Skeletal muscle tissue (tissue), 4 donors: ENCODE data around the gene NPR3. TPM values are rescaled to one million over a fixed set of nuclear protein-coding genes. Genes with fewer than 3 reads are reported as not detected.

Experiments
- H3K27ac ChIP-seq: one replicate; pipeline ENCODE4 v1.7.0; 2013; ENCODE audit warnings: mild to moderate bottlenecking, low read depth, low read length, inconsistent platforms
- H3K27me3 ChIP-seq, 3 donors: one replicate each; pipeline ENCODE4 v1.7.0; 2013; ENCODE audit warnings: low read length in 3 of 3; ENCODE audit not compliant: control insufficient read depth in 3 of 3, insufficient read depth in 3 of 3
- H3K36me3 ChIP-seq, 3 donors: one replicate each; pipeline ENCODE4 v1.7.0; 2013; ENCODE audit warnings: low read length in 3 of 3; ENCODE audit not compliant: control insufficient read depth in 3 of 3, insufficient read depth in 3 of 3
- H3K4me1 ChIP-seq, 3 donors: one replicate each; pipeline ENCODE4 v1.7.0; 2013; ENCODE audit warnings: low read length in 3 of 3, mild to moderate bottlenecking in 3 of 3; ENCODE audit not compliant: control insufficient read depth in 3 of 3, insufficient read depth in 3 of 3
- H3K4me3 ChIP-seq, 3 donors: one replicate each; pipeline ENCODE4 v1.7.0; 2013; ENCODE audit warnings: low read length in 3 of 3
- H3K9ac ChIP-seq, 3 donors: one replicate each; pipeline ENCODE4 v1.7.0; 2013; ENCODE audit warnings: low read length in 3 of 3, mild to moderate bottlenecking in 3 of 3, moderate library complexity in 2 of 3, low read depth in 1 of 3
- H3K9me3 ChIP-seq, 3 donors: one replicate each; pipeline ENCODE4 v1.7.0; 2013; ENCODE audit warnings: low read length in 3 of 3; ENCODE audit not compliant: control insufficient read depth in 3 of 3
- total RNA-seq: library from RNA; depleted of rRNA; stranded (reverse); fragments of >200 nt; gene quantifications from one replicate; pipeline ENCODE4 v1.2.3, GENCODE V29; 2014
- donor health status: Osteomylitis.

The NPR3 gene
- total RNA-seq, 1 donor from 2014 or later: 9.9 TPM

GRCh38 chr5:32724526-32724925, 13.4 kb downstream of the NPR3 start:
- no peak overlapping the region for H3K4me3 ChIP-seq

GRCh38 chr5:32726086-32726557, 15.0 kb downstream of the NPR3 start:
- no peak overlapping the region for H3K27ac ChIP-seq
- H3K27me3 ChIP-seq: no peaks in the 10 kb centered on the region
- no peaks in the 10 kb centered on the region for H3K9me3 ChIP-seq
- H3K36me3 ChIP-seq: peaks cover 0 to 2% (median 0%) of the 10 kb centered on the region in 3 donors
- H3K4me3 ChIP-seq: no peak overlapping the region
- H3K9ac ChIP-seq: no peak overlapping the region
- no peaks in the 10 kb centered on the region for H3K4me1 ChIP-seq

More at GRCh38 chr5:32724526-32724925, 13.4 kb downstream of the NPR3 start:
- Histone ChIP-seq H3K4me1 (no peaks in the 10 kb centered on the region), H3K27me3 (no peaks in the 10 kb centered on the region), H3K9me3 (no peaks in the 10 kb centered on the region), H3K27ac (no peak overlapping the region), H3K9ac (no peak overlapping the region), H3K36me3 (peaks cover 0 to 2% (median 0%) of the 10 kb centered on the region in 3 donors)

GRCh38 chr5:32729651-32730050, 18.5 kb downstream of the NPR3 start:
- Histone ChIP-seq H3K4me1 (peaks cover 0 to 2% (median 0%) of the 10 kb centered on the region in 3 donors), H3K27me3 (no peaks in the 10 kb centered on the region), H3K4me3 (no peak overlapping the region), H3K27ac (no peak overlapping the region), H3K9me3 (no peaks in the 10 kb centered on the region), H3K9ac (no peak overlapping the region), H3K36me3 (no peaks in the 10 kb centered on the region)

GRCh38 chr5:32733590-32734340, 22.6 kb downstream of the NPR3 start:
- Histone ChIP-seq H3K4me3 (no peak overlapping the region), H3K4me1 (peaks cover 0 to 2% (median 0%) of the 10 kb centered on the region in 3 donors), H3K27me3 (no peaks in the 10 kb centered on the region), H3K36me3 (no peaks in the 10 kb centered on the region), H3K9ac (no peak overlapping the region), H3K9me3 (no peaks in the 10 kb centered on the region), H3K27ac (no peak overlapping the region)

- no peak overlapping the region for H3K27ac ChIP-seq
- peaks cover 0 to 2% (median 0%) of the 10 kb centered on the region in 3 donors for H3K4me1 ChIP-seq
- H3K9me3 ChIP-seq: peaks cover 0 to 2% (median 0%) of the 10 kb centered on the region in 3 donors
- no peak overlapping the region for H3K9ac ChIP-seq
- no peaks in the 10 kb centered on the region for H3K27me3 ChIP-seq
- peaks cover 0 to 2% (median 0%) of the 10 kb centered on the region in 3 donors for H3K36me3 ChIP-seq
- no peak overlapping the region for H3K4me3 ChIP-seq
These were observed 23.8 kb downstream of the NPR3 start for GRCh38 chr5:32734827-32735378.

GRCh38 chr5:32735512-32735911, 24.4 kb downstream of the NPR3 start:
- Histone ChIP-seq H3K9ac (no peak overlapping the region), H3K9me3 (peaks cover 0 to 2% (median 0%) of the 10 kb centered on the region in 3 donors), H3K27ac (no peak overlapping the region), H3K27me3 (no peaks in the 10 kb centered on the region), H3K4me3 (no peak overlapping the region), H3K36me3 (peaks cover 0 to 2% (median 0%) of the 10 kb centered on the region in 3 donors), H3K4me1 (peaks cover 0 to 2% (median 0%) of the 10 kb centered on the region in 3 donors)

GRCh38 chr5:32736842-32737241, 25.7 kb downstream of the NPR3 start:
- Histone ChIP-seq H3K36me3 (peaks cover 0 to 2% (median 0%) of the 10 kb centered on the region in 3 donors), H3K27me3 (no peaks in the 10 kb centered on the region), H3K27ac (no peak overlapping the region), H3K9ac (no peak overlapping the region), H3K9me3 (peaks cover 0 to 2% (median 0%) of the 10 kb centered on the region in 3 donors), H3K4me1 (peaks cover 0 to 2% (median 0%) of the 10 kb centered on the region in 3 donors), H3K4me3 (no peak overlapping the region)

- Histone ChIP-seq H3K27ac (no peak overlapping the region), H3K4me3 (no peak overlapping the region), H3K9ac (no peak overlapping the region), H3K36me3 (peaks cover 0 to 2% (median 0%) of the 10 kb centered on the region in 3 donors), H3K9me3 (peaks cover 0 to 2% (median 0%) of the 10 kb centered on the region in 3 donors), H3K4me1 (peaks cover 0 to 2% (median 0%) of the 10 kb centered on the region in 3 donors), H3K27me3 (no peaks in the 10 kb centered on the region)
These were observed 29.5 kb downstream of the NPR3 start for GRCh38 chr5:32740651-32741050.

- no peak overlapping the region for H3K9ac ChIP-seq
- no peaks in the 10 kb centered on the region for H3K36me3 ChIP-seq
- H3K27me3 ChIP-seq: no peaks in the 10 kb centered on the region
- H3K4me3 ChIP-seq: no peak overlapping the region
- no peak overlapping the region for H3K27ac ChIP-seq
- peaks cover 0 to 2% (median 0%) of the 10 kb centered on the region in 3 donors for H3K4me1 ChIP-seq
- no peaks in the 10 kb centered on the region for H3K9me3 ChIP-seq
These were observed 34.2 kb downstream of the NPR3 start for GRCh38 chr5:32745317-32745716.

GRCh38 chr5:32752411-32752810, 41.3 kb downstream of the NPR3 start:
- H3K4me3 ChIP-seq: no peak overlapping the region
- no peaks in the 10 kb centered on the region for H3K27me3 ChIP-seq
- H3K9me3 ChIP-seq: no peaks in the 10 kb centered on the region
- H3K27ac ChIP-seq: no peak overlapping the region
- no peaks in the 10 kb centered on the region for H3K36me3 ChIP-seq
- no peaks in the 10 kb centered on the region for H3K4me1 ChIP-seq
- no peak overlapping the region for H3K9ac ChIP-seq
